Activated CD8-positive, alpha-beta memory T cell treated with anti-CD3 and anti-CD28 coated beads, Interleukin-2, amount 50 U/mL, for 48 hours (primary cell): ENCODE results near the gene RAP2B.
"Not testable (repeated sequence)": the region's sequence is repeated elsewhere in the genome, so short reads cannot be mapped to it uniquely, and the experiment has no call there.

Experiments used
- DNase-seq: peaks from one replicate; pipeline ENCODE4 v3.0.0-alpha.2; 2020

RAP2B gene

GRCh38 chr3:153161714-153162512 is at the start of gene RAP2B:
Gene RAP2B (plus strand): TSS chr3:153162226. CDS start chr3:153162694, 468 bp downstream.
- DNase-seq: peak; percentile 97

DNA sequence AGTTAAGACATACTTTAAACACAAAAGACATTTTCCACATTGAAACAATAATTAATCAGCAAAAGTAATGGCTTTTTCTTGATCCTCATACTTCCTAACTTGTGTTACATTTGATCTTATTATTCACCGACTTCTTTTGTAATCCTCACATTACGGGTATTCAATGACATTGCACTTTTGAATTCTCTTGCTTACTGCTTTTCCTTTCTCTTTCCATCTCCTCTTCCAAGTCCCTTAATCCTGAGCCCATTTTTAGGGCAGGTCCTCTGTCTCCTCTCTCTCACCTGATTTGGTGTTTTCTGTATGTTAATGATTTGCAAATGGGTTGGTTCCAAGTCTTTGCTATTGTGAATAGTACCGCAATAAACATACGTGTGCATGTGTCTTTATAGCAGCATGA is 48.5 kb upstream of the RAP2B start:
- no peak for DNase-seq

DNA sequence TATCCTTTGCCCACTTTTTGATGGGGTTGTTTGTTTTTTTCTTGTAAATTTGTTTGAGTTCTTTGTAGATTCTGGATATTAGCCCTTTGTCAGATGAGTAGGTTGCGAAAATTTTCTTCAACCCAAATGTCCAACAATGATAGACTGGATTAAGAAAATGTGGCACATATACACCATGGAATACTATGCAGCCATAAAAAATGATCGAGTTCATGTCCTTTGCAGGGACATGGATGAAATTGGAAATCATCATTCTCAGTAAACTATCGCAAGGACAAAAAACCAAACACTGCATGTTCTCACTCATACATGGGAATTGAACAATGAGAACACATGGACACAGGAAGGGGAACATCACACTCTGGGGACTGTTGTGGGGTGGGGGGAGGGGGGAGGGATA is 47.8 kb upstream of the RAP2B start:
- not testable (repeated sequence) for DNase-seq

- no peak for DNase-seq
These were observed 46.7 kb upstream of the RAP2B start for GRCh38 chr3:153115326-153115725.

GRCh38 chr3:153127788-153128187 is 34.2 kb upstream of the RAP2B start:
- no peak for DNase-seq

GRCh38 chr3:153129426-153129825 is 32.6 kb upstream of the RAP2B start:
- DNase-seq: no peak

DNA sequence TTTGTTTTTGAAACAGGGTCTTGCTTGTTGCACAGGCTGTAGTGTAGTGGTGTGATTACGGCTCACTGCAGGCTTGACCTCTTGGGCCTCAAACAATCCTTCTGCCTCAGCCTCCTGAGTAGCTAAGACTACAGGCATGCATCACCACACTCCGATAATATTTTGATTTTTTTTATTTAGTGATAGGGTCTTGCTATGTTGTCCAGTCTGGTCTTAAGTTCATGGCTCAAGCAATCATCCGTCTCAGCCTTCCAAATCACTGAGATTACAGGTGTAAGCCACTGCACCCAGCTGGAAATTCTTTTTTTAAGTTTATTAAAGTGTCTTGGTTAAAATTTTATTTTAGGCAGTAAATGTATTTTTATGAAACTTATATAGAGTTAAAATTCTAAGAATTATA is 32.2 kb upstream of the RAP2B start:
- no peak for DNase-seq

DNA sequence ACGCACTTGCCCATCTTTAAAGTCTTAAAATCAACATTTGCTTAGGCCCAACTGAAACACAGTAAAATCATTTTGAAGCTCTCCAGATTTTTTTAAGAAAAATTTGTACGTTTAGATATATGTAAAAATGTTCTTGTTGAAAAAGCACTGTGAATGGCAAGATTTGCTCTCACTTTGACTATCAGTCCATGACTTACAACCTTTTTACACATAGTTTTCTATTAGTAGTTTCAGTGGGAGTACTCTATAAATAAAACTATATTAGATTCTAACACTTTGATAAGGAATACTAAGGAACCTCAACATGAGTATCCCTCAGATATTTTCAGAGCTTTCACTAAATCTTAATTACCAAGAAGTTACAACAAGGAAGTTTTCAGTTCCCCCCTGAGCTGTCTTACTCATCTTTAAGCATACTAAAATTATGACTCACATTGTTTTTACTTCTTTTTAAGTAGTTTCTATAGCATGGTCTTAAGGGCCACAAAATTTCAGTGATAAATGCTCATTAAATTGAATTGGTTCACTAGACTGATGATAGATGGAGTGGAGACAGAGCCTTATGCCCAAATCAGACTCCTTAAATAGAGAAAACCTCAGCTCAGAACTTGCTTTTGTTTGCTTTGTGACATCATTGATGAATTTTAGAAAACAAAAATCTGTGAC is 31.6 kb upstream of the RAP2B start:
- DNase-seq: no peak

DNA sequence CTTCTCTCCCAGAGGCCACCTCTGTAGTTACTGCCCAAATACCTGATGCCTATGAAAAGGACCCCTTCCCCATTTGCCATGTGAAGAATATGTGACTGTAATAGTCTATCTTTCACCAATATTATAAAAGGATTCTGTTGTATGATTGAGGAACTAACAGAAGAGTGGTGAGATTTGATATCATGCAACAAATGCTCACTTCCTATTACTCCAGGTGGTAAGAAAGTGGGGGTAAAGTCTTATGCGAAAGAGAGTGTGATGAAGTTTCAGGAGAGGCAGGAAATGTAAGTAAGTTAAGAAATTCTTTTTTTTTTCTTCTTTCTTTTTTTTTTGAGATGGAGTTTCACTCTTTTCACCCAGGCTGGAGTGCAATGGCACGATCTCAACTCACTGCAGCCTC is 24.4 kb upstream of the RAP2B start:
- DNase-seq: no peak

- peak; percentile 70 for DNase-seq
These were observed 23.5 kb upstream of the RAP2B start for GRCh38 chr3:153138276-153139210.

DNA sequence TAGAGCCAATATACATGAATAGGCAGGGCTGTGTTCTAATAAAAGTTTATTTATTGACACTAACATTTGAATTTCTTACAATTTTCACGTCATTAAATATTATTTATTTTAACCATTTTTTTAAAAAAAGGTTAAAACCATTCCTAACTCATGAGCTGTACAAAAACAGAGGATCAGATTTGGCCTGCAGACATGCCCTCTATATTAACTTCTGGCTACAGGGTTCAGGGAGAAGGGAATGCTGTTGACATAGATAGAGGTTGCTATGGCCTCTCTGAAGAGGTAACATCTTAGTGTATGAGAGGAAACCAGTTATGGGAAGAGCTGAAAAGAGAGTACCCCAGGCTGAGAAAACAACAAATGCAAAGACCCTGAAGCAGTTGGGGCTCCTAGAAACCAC is 19.1 kb upstream of the RAP2B start:
- no peak for DNase-seq

DNA sequence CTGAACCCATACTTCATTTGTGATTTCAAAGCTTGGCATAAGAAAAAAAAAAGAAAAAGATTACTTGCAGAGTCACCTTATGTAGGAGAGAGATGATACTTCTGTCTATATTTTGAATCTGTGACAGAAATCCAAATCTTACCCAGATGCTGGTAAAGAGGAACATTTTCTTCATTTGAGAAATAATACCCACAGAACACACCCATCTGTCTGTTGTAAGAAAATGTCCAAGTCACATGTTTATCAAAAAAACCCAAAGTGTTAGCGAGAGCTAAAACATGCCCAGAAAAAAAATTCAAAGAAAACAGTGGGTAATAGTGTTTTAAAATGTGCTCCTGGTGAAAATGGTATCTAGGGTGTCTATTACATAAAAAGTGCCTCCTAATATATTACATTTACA is 18.0 kb upstream of the RAP2B start:
- no peak for DNase-seq

- no peak for DNase-seq
These were observed 17.2 kb upstream of the RAP2B start for GRCh38 chr3:153144779-153145178.

- no peak for DNase-seq
These were observed 16.6 kb upstream of the RAP2B start for GRCh38 chr3:153145454-153145853.

DNA sequence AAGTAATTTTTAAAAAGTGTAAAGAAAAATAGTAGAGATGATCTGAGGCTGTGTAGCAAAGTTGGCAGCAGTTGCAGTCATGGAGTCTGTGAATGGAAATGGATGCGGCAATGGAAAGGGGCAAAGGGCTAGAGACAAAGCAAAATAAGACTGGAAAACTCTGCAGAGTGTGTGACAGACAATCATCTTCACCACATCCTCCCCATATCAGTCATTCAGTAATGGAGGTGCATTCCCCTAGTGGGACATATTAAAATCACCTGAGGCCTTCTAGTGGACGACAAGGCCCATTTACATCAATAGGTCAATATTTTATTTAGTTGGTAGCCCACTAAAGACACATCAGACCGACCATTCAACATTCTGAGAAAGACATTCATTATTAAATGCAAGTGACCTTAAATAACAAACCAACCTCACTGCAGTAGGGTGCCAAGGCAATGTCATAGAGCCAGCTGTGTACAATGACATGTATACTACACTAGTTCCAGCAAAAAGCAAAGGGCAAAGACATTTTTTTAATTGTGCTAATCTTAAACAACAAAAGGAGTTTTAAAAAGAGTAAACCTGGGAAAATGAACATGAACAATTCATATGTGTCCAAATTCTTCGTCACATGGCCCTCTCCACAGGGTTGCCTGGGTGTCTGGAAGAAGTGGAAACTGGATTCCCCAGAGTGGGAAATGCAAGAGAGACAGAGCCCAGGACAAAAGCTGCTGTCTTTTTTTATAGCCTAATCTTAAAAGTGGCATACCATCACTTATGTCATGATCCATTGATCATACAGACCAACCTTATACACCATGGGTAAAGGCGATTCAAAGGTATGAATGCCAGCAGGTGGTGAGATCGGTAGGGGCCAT is 15.6 kb upstream of the RAP2B start:
- no peak for DNase-seq

- no peak for DNase-seq
These were observed 11.0 kb upstream of the RAP2B start for GRCh38 chr3:153150991-153151390.

GRCh38 chr3:153155786-153156185 is 6.2 kb upstream of the RAP2B start:
- not testable (repeated sequence) for DNase-seq

DNA sequence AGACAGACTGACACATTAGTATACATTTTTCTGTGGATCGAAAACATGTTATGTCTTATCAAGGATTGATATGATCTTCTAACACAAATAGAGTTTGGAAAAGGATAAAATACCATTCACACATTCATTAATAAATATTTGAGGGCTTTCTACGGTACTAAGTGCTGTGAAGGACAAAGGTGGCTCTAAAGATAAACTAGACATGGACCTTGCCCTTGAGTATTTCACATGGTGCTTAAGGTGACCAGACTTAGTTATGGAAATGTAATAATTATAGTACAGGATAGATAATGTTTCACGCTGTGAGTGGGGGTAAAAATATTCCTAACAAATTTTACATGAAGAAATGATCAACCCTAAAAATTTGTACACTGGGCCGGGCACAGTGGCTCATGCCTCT is 3.8 kb upstream of the RAP2B start:
- DNase-seq: no peak

- no peak for DNase-seq
These were observed 2.9 kb upstream of the RAP2B start for GRCh38 chr3:153158961-153159735.

DNA sequence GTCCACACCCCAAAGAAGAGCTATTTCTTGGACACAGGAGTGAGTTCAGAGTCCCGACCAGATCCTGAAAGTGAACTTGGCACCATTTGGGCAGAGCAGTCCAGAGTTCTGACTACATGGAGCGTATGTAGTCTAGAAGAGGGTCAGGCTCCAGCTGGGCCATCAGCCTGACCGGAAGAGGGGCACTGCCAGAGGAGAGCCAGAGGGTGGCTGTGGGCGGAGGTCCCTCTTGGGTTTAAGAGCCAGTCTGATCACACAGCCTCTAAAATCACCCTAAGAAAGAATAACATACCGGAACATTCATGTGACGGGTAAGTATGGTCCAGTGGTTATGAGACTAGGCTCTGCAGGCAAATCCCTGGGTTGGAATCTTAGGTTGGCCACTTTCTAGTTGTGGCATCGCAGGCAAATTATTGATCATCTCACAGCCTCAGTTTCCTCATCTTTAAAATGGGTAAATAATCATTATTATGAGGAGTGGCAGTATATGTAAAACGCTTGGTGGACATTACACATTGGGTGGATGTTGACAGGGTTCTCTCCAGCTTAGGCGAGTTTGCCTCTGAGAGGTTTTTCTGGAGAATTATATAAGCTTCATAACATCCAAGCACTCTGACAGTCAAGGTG is 2.1 kb upstream of the RAP2B start:
- DNase-seq: no peak
